ENCODE measurements around the gene AP1S1. TPM values are rescaled to one million over a fixed set of nuclear protein-coding genes. Genes with fewer than 3 reads are reported as not detected.
A peak's percentile ranks its signal among the peaks of the same experiment; 100 is the strongest.

AP1S1 gene
- total and polyA plus RNA-seq, 9 of the 15 experiments (the other 6 are each of a cell fraction or from before 2014, with no cell fraction given): 4.4 to 149 (median 89.4) TPM

DNA sequence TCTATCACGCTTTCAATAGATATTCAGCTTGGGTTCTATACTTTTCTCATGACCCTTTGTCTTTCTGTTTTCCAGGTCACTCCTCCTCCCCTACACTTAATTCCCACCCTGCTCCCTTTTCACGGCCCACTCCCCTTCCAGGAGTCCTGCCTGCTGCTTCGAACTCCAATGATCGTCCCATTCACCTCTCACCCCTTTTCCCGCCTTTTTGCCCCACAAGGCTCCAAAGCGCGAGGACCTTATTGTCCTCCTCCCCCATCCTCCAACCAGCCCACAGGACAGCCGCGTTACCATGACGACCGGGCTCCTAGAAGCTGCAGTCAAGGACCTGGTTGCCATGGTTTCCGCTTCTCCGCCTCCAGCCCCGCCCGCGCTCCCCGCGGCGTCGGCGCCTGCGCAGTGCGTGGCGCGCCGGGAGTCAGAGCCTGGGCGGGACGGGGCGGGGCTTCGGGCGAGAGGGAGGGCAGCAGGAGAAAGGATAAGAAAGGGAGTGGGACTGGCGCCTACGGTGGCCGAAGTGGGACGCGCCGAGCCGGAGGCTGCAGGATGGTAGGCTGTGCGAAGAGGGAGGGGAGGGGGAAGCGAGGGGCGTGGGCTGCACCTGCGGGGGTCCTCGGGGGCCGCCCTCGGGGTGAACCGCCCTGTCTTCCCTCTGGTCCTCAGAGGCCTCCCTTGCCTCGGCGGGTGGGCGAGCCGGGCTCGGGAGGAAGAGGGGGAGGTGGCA lies at the start of gene AP1S1 (continued):
- TF ChIP-seq, protein P1, sequence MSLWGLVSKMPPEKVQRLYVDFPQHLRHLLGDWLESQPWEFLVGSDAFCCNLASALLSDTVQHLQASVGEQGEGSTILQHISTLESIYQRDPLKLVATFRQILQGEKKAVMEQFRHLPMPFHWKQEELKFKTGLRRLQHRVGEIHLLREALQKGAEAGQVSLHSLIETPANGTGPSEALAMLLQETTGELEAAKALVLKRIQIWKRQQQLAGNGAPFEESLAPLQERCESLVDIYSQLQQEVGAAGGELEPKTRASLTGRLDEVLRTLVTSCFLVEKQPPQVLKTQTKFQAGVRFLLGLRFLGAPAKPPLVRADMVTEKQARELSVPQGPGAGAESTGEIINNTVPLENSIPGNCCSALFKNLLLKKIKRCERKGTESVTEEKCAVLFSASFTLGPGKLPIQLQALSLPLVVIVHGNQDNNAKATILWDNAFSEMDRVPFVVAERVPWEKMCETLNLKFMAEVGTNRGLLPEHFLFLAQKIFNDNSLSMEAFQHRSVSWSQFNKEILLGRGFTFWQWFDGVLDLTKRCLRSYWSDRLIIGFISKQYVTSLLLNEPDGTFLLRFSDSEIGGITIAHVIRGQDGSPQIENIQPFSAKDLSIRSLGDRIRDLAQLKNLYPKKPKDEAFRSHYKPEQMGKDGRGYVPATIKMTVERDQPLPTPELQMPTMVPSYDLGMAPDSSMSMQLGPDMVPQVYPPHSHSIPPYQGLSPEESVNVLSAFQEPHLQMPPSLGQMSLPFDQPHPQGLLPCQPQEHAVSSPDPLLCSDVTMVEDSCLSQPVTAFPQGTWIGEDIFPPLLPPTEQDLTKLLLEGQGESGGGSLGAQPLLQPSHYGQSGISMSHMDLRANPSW (CRISPR knock-in tag; IDR thresholded peaks at IDR 0.05): peak; percentile 50; the same call in 1 of the 2 replicates
- TF ChIP-seq TBP (optimal IDR thresholded peaks at IDR 0.05; ENCODE audit: low read depth, low read length) (peak; percentile 63), FOXK1 (CRISPR knock-in tag; IDR thresholded peaks at IDR 0.05; ENCODE audit: borderline replicate concordance) (no peak), STAT5A (IDR thresholded peaks at IDR 0.05; ENCODE audit: borderline replicate concordance, low read length) (no peak), KLF1 (tag; IDR thresholded peaks at IDR 0.05) (no peak), BRD4 (IDR thresholded peaks at IDR 0.05) (no peak), RFX1 (IDR thresholded peaks at IDR 0.05) (peak; percentile 100), ZC3H8 (IDR thresholded peaks at IDR 0.05) (no peak), NR2C1 (IDR thresholded peaks at IDR 0.05) (no peak), NR2C1 (tag; IDR thresholded peaks at IDR 0.05) (no peak), BACH1 (tag; IDR thresholded peaks at IDR 0.05) (no peak), ASH1L (IDR thresholded peaks at IDR 0.05; ENCODE audit: borderline replicate concordance, low read depth, partially characterized antibody) (no peak), NCOR1 (IDR thresholded peaks at IDR 0.05) (no peak), MYC (IDR thresholded peaks at IDR 0.05; ENCODE audit: low read depth, low read length) (0 out of 2 replicates have a peak, but pooled peaks have one; percentile 27), MYC (CRISPR knock-in tag; IDR thresholded peaks at IDR 0.05; ENCODE audit: borderline replicate concordance, low read depth) (no peak), PHB2 (IDR thresholded peaks at IDR 0.05; ENCODE audit: low read depth) (no peak), SNIP1 (IDR thresholded peaks at IDR 0.05; ENCODE audit: low read depth) (no peak), XRCC3 (IDR thresholded peaks at IDR 0.05) (no peak), HMG20B (CRISPR knock-in tag; IDR thresholded peaks at IDR 0.05) (no peak), TCF7L2 (IDR thresholded peaks at IDR 0.05; ENCODE audit: low read depth, low read length) (no peak), FUS (optimal IDR thresholded peaks at IDR 0.05; ENCODE audit: low read depth, low read length) (no peak), TEAD2 (tag; IDR thresholded peaks at IDR 0.05) (no peak)
- TF ChIP-seq, protein P2, sequence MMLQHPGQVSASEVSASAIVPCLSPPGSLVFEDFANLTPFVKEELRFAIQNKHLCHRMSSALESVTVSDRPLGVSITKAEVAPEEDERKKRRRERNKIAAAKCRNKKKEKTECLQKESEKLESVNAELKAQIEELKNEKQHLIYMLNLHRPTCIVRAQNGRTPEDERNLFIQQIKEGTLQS (IDR thresholded peaks at IDR 0.05): no peak
- TF ChIP-seq, protein P2 (CRISPR knock-in tag; conservative IDR thresholded peaks at IDR 0.05): no peak
- TF ChIP-seq, protein P3, sequence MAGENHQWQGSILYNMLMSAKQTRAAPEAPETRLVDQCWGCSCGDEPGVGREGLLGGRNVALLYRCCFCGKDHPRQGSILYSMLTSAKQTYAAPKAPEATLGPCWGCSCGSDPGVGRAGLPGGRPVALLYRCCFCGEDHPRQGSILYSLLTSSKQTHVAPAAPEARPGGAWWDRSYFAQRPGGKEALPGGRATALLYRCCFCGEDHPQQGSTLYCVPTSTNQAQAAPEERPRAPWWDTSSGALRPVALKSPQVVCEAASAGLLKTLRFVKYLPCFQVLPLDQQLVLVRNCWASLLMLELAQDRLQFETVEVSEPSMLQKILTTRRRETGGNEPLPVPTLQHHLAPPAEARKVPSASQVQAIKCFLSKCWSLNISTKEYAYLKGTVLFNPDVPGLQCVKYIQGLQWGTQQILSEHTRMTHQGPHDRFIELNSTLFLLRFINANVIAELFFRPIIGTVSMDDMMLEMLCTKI (IDR thresholded peaks at IDR 0.05; ENCODE audit: partially characterized antibody): no peak
